ENCODE data around the gene OR4C5.
"Not testable (repeated sequence)": the region's sequence is repeated elsewhere in the genome, so short reads cannot be mapped to it uniquely, and the experiment has no call there.

OR4C5 gene

DNA sequence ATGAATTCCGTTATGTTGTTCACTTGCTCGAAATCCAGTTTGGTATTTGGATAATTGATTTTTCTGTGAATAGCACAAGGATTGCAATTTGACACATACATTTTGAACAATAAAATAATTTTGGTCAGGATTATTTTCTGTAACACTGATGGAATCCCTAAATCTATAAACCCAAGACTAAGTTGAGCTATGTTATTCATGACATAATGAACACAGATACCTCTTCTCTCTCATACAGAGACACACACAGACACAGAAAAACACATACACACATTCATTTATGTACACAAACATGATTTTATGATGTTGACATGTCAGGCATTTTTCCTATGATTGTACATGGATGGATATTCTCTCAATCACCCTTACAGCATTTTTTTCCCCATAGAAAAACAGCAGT lies at the start of gene OR4C5:
OR4C5 (minus strand) TSS at position 101 of the 400 bp plus-strand sequence; CDS start at position 101, 0 bp downstream.
- DNase-seq (ENCODE audit: low spot score): no peak

DNA sequence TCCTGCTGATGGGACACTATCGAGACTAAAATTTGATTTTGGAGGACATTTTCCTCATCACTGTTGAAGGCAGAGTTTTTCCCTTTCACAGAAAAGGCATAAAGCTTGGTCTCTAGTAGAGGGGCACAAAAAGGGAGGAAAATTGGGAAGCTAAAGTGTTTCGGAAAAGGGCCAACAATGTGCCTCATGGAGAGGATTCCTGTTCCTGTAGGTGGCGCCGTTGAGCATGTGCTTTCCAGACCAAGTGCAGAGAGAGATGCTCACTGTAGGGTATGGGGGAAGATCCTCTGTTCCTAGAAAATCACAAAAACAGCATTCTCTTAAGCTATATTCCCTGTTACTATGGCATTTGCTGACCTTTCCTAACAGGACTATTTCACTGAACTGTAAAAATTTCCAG lies 18.4 kb upstream of the OR4C5 start:
- DNase-seq (ENCODE audit: low spot score): no peak

DNA sequence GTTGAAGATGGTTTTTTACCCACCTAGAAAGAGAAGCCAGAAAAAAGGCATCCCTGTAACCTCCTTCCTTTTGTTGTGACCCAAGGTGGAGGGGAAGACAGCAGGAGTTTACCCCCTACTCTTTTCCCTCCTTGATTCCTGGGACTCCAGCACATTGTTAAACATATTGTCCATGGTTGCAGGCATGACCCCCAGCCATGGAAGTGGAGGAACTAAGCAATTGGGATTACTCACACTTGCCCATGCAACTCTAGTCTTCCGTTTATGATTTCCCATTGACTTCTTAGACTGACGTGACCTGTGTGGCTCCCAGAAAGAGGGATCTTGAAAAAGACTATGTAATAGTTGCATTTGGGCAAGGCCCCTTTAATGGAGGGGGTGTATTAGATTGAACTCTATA lies 17.9 kb upstream of the OR4C5 start:
- not testable (repeated sequence) for DNase-seq (ENCODE audit: low spot score)

DNA sequence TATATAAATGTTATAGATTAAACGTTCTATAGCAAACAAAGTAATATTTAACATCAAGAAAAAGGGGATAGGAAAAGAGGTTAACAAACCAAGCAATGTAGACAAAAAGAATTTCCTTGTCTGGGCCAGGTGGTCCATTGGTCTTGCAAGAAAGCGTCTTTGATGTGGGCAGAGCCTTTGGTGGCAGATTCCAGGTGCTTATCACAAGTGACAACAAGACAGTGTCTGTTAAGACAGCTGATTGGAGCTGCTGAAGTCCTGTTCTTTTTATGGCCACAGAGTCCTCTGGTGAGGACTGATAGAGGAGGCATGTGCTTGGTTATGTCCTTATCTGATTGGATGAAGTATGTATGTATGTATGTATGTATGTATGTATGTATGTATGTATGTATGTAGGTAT lies 5.0 kb downstream of the OR4C5 start:
- DNase-seq (ENCODE audit: low spot score): not testable (repeated sequence)

- no peak for DNase-seq (ENCODE audit: low spot score)
Observed at GRCh38 chr11:48354677-48355076, 11.6 kb downstream of the OR4C5 start.

DNA sequence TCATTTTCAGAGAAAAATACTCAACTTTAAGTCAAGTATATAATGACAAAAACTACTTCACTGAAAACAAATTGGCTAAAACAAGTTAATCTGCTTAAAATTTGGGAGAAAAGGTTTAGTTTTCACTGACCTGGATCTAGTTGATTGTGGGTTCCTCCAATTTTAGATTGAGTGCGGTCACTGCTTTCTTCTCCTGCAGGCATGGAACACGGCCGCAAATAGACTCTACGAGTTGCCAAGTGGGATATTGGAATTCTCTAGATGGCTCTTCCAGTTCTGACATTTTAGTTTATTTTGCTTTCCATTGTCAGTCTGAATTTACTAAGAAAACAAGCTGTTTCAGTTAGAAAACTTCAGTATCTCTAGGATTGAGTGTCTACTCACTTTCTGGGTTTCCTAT lies 12.3 kb downstream of the OR4C5 start:
- DNase-seq (ENCODE audit: low spot score): no peak

DNA sequence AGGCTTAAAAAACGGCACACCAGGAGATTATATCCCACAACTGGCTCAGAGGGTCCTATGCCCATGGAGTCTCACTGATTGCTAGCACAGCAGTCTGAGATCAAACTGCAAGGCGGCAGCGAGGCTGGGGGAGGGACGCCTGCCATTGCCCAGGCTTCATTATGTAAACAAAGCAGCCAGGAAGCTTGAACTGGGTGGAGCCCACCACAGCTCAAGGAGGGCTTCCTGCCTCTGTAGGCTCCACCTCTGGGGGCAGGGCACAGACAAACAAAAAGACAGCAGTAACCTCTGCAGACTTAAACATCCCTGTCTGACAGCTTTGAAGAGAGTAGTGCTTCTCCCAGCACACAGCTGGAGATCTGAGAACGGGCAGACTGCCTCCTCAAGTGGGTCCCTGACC lies 20.0 kb downstream of the OR4C5 start:
- not testable (repeated sequence) for DNase-seq (ENCODE audit: low spot score)

DNA sequence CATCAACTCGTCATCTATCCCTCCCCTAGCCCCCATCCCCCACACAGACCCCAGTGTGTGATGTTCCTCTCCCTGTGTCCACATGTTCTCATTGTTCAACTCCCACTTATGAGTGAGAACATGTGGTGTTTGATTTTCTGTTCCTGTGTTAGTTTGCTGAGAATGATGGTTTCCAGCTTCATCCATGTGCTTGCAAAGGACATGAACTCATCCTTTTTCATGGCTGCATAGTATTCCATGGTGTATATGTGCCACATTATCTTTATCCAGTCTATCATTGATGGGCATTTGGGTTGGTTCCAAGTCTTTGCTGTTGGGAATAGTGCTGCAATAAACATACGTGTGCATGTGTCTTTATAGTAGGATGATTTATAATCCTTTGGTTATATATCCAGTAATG lies 23.8 kb downstream of the OR4C5 start:
- not testable (repeated sequence) for DNase-seq (ENCODE audit: low spot score)

GRCh38 chr11:48341466-48341865 lies 24.8 kb downstream of the OR4C5 start:
- no peak for DNase-seq (ENCODE audit: low spot score)

GRCh38 chr11:48324620-48325019 lies 41.6 kb downstream of the OR4C5 start, which contains the start of gene OR4C3:
OR4C3 (plus strand) TSS chr11:48324920; CDS start chr11:48325022, 102 bp downstream.
- DNase-seq (ENCODE audit: low spot score): not testable (repeated sequence)

DNA sequence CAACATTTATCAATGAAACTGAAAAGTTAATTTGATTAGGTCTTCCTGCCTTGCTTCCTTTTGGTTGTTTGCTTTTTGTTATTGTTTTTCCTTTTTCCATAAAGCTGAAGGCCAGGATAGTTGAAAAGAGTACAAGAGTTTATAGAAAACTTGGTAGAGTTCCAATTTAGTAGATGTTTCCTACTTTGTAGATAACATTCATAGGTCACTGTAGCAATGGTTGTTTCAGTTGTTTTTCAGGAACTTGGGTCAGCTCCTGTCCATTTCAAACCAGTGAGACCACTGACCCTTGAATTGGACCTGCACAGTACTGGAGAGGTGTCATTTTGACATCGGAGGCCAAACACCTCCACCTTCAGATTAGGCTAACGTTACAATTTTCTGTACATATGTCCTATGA lies 46.5 kb downstream of the OR4C5 start:
- DNase-seq (ENCODE audit: low spot score): not testable (repeated sequence)

Data from kidney capillary endothelial cell (primary cell).